GDM1 (cell line): ENCODE data around the gene TRAPPC11.

Experiments
- DNase-seq: peaks from one replicate; lab custom pipeline; 2025; lab: John Stamatoyannopoulos, UW

Gene TRAPPC11

DNA sequence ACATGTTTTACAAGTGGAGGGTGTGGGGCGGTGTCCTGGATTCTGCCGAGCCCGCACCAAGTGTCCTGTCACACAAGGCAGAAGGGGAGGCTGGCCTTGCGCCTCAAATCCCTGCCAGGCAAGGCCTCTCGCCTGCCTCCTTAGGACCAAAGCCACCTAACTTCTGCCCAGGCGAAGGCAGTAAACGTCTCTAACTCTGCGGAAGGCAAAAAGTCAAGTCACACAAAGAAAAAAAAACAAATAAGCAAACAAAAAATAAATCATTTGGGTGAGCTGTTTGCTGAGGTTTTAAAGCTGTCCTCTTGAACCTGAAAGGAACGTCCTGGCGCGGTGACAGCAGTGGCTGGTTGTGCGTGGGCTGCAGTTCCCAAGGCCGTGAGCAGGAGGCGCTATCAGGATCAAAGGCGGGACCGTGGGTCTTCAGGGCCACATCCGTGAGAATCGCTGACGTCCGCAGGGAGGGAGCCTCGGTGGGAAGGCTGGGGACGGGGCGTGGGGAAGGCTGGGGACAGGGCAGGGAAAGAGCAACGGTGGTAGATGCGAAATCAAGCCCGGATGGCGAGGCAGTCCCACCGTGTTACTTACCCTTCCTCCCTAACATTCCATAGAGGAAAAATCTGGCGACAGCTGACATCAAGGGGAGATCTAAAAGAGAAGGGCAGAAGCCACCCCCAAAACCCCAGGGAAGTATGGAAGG, 99.1 kb downstream of the TRAPPC11 start:
- no peak for DNase-seq

DNA sequence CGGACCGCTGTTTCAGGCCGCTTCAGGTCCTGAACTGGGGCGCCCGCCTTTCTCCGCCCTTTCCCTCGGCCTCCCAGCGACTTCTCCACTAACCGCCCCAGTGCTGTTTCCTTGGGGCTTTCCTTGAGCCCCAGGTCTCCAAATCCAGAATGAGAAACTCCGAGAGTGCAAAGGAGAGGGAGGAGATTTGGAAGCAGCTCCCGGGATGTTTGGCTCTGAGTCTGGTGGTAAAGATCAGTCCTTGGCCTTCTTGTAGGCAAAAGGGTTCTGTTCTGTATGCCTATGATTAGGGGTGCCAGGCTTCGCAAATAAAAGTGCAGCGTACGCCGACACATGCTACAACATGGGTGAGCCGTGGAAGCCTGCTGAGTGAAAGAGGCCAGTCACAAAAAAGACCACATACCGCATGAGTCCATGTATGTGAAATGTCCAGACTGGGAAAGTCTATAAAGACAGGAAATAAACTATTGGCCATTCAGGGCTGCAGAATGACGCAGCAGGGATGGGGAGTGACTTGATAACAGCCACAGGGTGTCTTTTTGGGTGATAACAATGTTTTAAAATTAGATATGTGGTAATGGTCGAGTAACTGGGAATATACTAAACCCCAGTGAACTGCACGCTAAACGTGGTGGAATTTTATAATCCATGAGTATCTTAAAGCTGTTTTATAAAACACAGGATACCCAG, 99.8 kb downstream of the TRAPPC11 start:
- no peak for DNase-seq

- no peak for DNase-seq
These were observed 101.2 kb downstream of the TRAPPC11 start for GRCh38 chr4:183760326-183760725.
